GM12892 (cell line): ENCODE data around the gene WDFY1.

Experiments
- POLR2A ChIP-seq: IDR thresholded peaks from 2 replicates; pipeline ENCODE4 v1.6.1; 2011; ENCODE audit warnings: low read depth, low read length, control low read depth
- POLR2AphosphoS5 ChIP-seq: IDR thresholded peaks from 2 replicates; pipeline ENCODE4 v1.6.1; 2011; ENCODE audit warnings: low read depth, low read length, control low read depth

GRCh38 chr2:223943135-223943534 is 2.0 kb downstream of the WDFY1 start:
- TF ChIP-seq POLR2A (no peak), POLR2AphosphoS5 (no peak)
